Measurements from ENCODE around the gene CCNY. TPM values are rescaled to one million over a fixed set of nuclear protein-coding genes. Genes with fewer than 3 reads are reported as not detected.

Gene CCNY
- total RNA-seq, 1 experiment from 2014 or later: 62.2 TPM

DNA sequence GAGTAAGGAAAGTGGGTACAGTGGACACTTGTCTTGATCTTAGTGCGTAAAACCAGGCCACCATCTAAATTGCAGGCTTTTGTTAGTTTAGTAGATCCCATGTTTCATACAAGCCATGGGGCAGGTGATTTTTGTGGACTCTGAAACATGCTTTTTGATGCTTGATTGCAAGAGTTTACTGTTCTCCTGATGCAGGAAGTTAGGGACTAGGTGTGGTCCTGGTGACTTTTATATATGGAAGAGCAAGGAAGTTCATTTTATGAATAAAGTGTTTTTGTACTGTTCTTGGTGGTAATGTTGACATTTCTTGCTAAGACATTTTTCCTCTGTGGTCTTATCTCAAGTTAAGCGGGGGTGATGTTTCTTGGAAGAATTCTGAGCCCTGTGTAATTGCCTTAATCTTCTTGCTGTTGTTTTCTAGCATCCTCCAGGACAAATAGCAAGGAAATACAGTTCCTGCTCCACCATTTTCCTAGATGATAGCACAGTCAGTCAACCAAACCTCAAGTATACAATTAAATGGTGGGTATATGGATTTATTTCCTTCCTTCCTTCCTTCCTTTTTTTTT, 179.9 kb downstream of the CCNY start:
- intact Hi-C loops (cut with micrococcal nuclease): no loop called here
- BruUV-seq (replicated peaks): no TSS peak
- no peak for ATAC-seq
- no peak for TF ChIP-seq JUND (IDR thresholded peaks at IDR 0.05)
- no peak for TF ChIP-seq TCF7L2 (IDR thresholded peaks at IDR 0.05; ENCODE audit: borderline replicate concordance, extremely low read depth, insufficient read depth, insufficient read length)
- TF ChIP-seq YY1 (IDR thresholded peaks at IDR 0.05; ENCODE audit: extremely low read depth, insufficient replicate concordance, low read depth, low read length): no peak
- TF ChIP-seq, protein P1, sequence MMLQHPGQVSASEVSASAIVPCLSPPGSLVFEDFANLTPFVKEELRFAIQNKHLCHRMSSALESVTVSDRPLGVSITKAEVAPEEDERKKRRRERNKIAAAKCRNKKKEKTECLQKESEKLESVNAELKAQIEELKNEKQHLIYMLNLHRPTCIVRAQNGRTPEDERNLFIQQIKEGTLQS (IDR thresholded peaks at IDR 0.05): no peak
- TF ChIP-seq EGR1 (IDR thresholded peaks at IDR 0.05; ENCODE audit: low read depth): no peak
- TF ChIP-seq POLR2A (IDR thresholded peaks at IDR 0.05; ENCODE audit: borderline replicate concordance, extremely low read depth, insufficient read depth, insufficient read length): no peak
- Histone ChIP-seq H4K20me1 (ENCODE audit: insufficient read depth) (no peaks in the 10 kb centered on the region), H3K79me2 (ENCODE audit: insufficient read depth, low read length) (peaks cover 8% of the 10 kb centered on the region), H3K27ac (ENCODE audit: low read depth, low read length) (no peak overlapping the region), H3K9ac (ENCODE audit: low read length) (no peak overlapping the region), H3K4me2 (ENCODE audit: low read length) (no peak overlapping the region), H2AFZ (ENCODE audit: low read depth, low read length, poor library complexity, severe bottlenecking) (no peak overlapping the region), H3K9me2 (ENCODE audit: insufficient read depth) (no peaks in the 10 kb centered on the region), H3K4me3 (replicated peaks in 1 of 2; ENCODE audit: low read depth in 1 of 2, low read length in 2 of 2) (no peak overlapping the region), H3K4me1 (ENCODE audit: control insufficient read depth in 1 of 2, insufficient read depth in 2 of 2, low read length in 2 of 2) (no peaks in the 10 kb centered on the region), H3K9me3 (ENCODE audit: control insufficient read depth in 1 of 2, insufficient read depth in 1 of 2, low read depth in 1 of 2, low read length in 2 of 2) (no peaks in the 10 kb centered on the region), H3K27me3 (ENCODE audit: insufficient read depth, low read length) (no peaks in the 10 kb centered on the region), H3K36me3 (ENCODE audit: control insufficient read depth in 1 of 2, insufficient read depth in 2 of 2, low read length in 2 of 2) (no peaks in the 10 kb centered on the region)
- ChIA-PET CTCF (no interaction called here), POLR2A (no interaction called here), RAD21 (ENCODE audit: low non-redundant PET in 1 of 2, low total read pairs in 2 of 2, uncharacterized antibody in 2 of 2, unreplicated experiment in 2 of 2) (no interaction called here)
- no peak for DNase-seq (ENCODE audit: low read depth, low spot score)

DNA sequence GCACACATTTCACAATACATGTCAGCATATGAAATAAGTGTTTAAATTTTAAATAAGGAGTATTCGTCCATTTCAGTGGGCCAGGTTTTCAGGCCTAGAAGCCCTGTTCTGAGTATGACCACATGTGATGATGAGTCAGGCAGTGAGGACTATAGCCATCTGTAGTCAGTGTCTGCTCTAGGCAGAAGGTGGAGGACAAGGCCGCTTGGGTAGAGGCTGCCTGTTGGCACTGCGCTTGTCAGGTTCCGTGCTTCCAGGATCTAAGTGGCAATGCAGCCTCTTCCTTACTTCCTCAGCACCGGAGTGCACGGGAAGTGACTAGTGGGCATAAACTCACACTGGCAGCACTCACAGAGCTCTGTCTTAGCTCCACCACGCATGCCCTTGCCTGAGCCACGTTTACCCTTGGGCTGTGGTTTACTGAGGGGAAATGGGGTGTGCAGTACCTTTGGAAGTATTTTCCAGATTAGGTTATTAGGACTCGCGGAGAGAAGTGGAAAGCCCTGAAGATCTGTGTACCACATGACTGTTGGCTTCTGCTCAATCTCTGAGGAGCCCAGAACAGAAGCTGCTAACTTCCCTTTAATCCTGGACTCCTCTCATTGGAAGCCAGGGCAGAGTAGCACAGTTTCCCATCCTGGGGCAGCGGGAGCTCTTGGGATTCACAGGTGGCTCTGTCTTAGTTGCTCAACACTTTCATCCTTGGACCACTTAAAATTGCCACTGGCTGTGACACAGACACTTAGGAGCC, 181.3 kb downstream of the CCNY start:
- Histone ChIP-seq H2AFZ (ENCODE audit: low read depth, low read length, poor library complexity, severe bottlenecking) (no peak overlapping the region), H3K9me3 (ENCODE audit: control insufficient read depth in 1 of 2, insufficient read depth in 1 of 2, low read depth in 1 of 2, low read length in 2 of 2) (no peaks in the 10 kb centered on the region), H4K20me1 (ENCODE audit: insufficient read depth) (no peaks in the 10 kb centered on the region), H3K4me2 (ENCODE audit: low read length) (no peak overlapping the region), H3K36me3 (ENCODE audit: control insufficient read depth in 1 of 2, insufficient read depth in 2 of 2, low read length in 2 of 2) (no peaks in the 10 kb centered on the region), H3K27ac (ENCODE audit: low read depth, low read length) (no peak overlapping the region), H3K27me3 (ENCODE audit: insufficient read depth, low read length) (no peaks in the 10 kb centered on the region), H3K9ac (ENCODE audit: low read length) (no peak overlapping the region), H3K79me2 (ENCODE audit: insufficient read depth, low read length) (peaks cover 8% of the 10 kb centered on the region), H3K9me2 (ENCODE audit: insufficient read depth) (no peaks in the 10 kb centered on the region), H3K4me1 (ENCODE audit: control insufficient read depth in 1 of 2, insufficient read depth in 2 of 2, low read length in 2 of 2) (no peaks in the 10 kb centered on the region), H3K4me3 (replicated peaks in 1 of 2; ENCODE audit: low read depth in 1 of 2, low read length in 2 of 2) (no peak overlapping the region)
- BruUV-seq (replicated peaks): no TSS peak
- no peak for DNase-seq (ENCODE audit: low read depth, low spot score)
- ChIA-PET CTCF (no interaction called here), POLR2A (no interaction called here), RAD21 (ENCODE audit: low non-redundant PET in 1 of 2, low total read pairs in 2 of 2, uncharacterized antibody in 2 of 2, unreplicated experiment in 2 of 2) (no interaction called here)
- TF ChIP-seq, protein P1 (IDR thresholded peaks at IDR 0.05): no peak
- TF ChIP-seq EZH2 (IDR thresholded peaks at IDR 0.05) (no peak), CEBPB (IDR thresholded peaks at IDR 0.05; ENCODE audit: low read depth) (no peak), RAD21 (IDR thresholded peaks at IDR 0.05; ENCODE audit: low read depth) (no peak), YY1 (IDR thresholded peaks at IDR 0.05; ENCODE audit: extremely low read depth, insufficient replicate concordance, low read depth, low read length) (no peak), ELF1 (IDR thresholded peaks at IDR 0.05; ENCODE audit: borderline replicate concordance, low read depth) (no peak), ZFX (IDR thresholded peaks at IDR 0.05) (no peak), JUND (IDR thresholded peaks at IDR 0.05) (no peak), EZH2phosphoT487 (IDR thresholded peaks at IDR 0.05; ENCODE audit: borderline replicate concordance) (no peak), SRF (IDR thresholded peaks at IDR 0.05; ENCODE audit: low read depth) (no peak), EGR1 (IDR thresholded peaks at IDR 0.05; ENCODE audit: low read depth) (no peak)
- TF ChIP-seq, protein P2, sequence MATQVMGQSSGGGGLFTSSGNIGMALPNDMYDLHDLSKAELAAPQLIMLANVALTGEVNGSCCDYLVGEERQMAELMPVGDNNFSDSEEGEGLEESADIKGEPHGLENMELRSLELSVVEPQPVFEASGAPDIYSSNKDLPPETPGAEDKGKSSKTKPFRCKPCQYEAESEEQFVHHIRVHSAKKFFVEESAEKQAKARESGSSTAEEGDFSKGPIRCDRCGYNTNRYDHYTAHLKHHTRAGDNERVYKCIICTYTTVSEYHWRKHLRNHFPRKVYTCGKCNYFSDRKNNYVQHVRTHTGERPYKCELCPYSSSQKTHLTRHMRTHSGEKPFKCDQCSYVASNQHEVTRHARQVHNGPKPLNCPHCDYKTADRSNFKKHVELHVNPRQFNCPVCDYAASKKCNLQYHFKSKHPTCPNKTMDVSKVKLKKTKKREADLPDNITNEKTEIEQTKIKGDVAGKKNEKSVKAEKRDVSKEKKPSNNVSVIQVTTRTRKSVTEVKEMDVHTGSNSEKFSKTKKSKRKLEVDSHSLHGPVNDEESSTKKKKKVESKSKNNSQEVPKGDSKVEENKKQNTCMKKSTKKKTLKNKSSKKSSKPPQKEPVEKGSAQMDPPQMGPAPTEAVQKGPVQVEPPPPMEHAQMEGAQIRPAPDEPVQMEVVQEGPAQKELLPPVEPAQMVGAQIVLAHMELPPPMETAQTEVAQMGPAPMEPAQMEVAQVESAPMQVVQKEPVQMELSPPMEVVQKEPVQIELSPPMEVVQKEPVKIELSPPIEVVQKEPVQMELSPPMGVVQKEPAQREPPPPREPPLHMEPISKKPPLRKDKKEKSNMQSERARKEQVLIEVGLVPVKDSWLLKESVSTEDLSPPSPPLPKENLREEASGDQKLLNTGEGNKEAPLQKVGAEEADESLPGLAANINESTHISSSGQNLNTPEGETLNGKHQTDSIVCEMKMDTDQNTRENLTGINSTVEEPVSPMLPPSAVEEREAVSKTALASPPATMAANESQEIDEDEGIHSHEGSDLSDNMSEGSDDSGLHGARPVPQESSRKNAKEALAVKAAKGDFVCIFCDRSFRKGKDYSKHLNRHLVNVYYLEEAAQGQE (IDR thresholded peaks at IDR 0.05; ENCODE audit: low read depth): no peak
- ATAC-seq: no peak
- intact Hi-C loops (cut with micrococcal nuclease): no loop called here

Data from HCT116 (cell line).